ENCODE measurements around the gene SLC16A14. TPM values are rescaled to one million over a fixed set of nuclear protein-coding genes. Genes with fewer than 3 reads are reported as not detected.

Gene SLC16A14
- total RNA-seq, 4 donors from 2014 or later: 0.68 to 3.2 (median 3.0) TPM; not detected in 1

GRCh38 chr2:230042195-230042594 lies 26.5 kb downstream of the SLC16A14 start:
- TF ChIP-seq EP300 (IDR thresholded peaks at IDR 0.05; ENCODE audit: low read depth) (no peak), POLR2A (IDR thresholded peaks at IDR 0.05) (no peak), POLR2AphosphoS5 (IDR thresholded peaks at IDR 0.05) (no peak)
- TF ChIP-seq, protein P1, sequence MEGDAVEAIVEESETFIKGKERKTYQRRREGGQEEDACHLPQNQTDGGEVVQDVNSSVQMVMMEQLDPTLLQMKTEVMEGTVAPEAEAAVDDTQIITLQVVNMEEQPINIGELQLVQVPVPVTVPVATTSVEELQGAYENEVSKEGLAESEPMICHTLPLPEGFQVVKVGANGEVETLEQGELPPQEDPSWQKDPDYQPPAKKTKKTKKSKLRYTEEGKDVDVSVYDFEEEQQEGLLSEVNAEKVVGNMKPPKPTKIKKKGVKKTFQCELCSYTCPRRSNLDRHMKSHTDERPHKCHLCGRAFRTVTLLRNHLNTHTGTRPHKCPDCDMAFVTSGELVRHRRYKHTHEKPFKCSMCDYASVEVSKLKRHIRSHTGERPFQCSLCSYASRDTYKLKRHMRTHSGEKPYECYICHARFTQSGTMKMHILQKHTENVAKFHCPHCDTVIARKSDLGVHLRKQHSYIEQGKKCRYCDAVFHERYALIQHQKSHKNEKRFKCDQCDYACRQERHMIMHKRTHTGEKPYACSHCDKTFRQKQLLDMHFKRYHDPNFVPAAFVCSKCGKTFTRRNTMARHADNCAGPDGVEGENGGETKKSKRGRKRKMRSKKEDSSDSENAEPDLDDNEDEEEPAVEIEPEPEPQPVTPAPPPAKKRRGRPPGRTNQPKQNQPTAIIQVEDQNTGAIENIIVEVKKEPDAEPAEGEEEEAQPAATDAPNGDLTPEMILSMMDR (IDR thresholded peaks at IDR 0.05): no peak
- intact Hi-C loops (cut with DNase I; ENCODE audit: low total_unique reads) (no loop called here), in situ Hi-C loops (cut with MboI; ENCODE audit: low pct_ligation_motif_present in 1 of 4, low pct_unique_long_range_greater_than_20kb in 1 of 4, low sequenced_read_pairs in 3 of 4) (no loop called here)
- DNase-seq: no peak
- Histone ChIP-seq H3K9me3 (no peaks in the 10 kb centered on the region), H3K27me3 (no peaks in the 10 kb centered on the region), H3K4me3 (no peak overlapping the region), H3K36me3 (no peaks in the 10 kb centered on the region), H3K4me1 (no peaks in the 10 kb centered on the region), H3K27ac (no peak overlapping the region)
- WGBS, 2 donors (ENCODE audit: low coverage in 1 of 2): 91 to 100% methylated on average over 1 of the region's 1 CpG

DNA sequence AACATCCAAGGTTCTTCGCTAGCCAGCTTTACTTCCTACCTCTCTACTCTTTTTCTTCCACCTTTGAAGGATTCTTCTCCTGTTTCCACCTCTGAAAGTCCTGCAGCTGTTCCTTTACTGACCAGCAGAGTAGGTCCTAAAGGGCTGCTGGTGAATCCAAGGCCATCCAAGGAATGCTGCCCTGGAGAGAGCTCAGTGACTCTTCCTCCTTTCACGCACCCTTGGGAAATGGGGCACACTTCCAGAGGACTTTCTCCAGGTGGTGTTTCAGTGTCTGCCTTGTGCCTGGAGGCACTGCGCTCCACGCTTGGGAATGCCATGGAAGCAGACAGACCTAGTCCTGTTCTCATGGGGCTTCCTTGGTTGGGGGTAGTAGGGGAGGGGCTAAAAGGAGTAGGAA lies 45.4 kb downstream of the SLC16A14 start:
- in situ Hi-C loops (cut with MboI; ENCODE audit: low pct_ligation_motif_present in 1 of 4, low pct_unique_long_range_greater_than_20kb in 1 of 4, low sequenced_read_pairs in 3 of 4): loop anchor here in 2 of 4 donors (25.0 kb wide), 1 partner anchor 589 kb away; no protein-coding TSS in a partner anchor
- Histone ChIP-seq H3K27me3 (no peaks in the 10 kb centered on the region), H3K4me1 (no peaks in the 10 kb centered on the region), H3K9me3 (no peaks in the 10 kb centered on the region), H3K36me3 (no peaks in the 10 kb centered on the region), H3K4me3 (no peak overlapping the region), H3K27ac (no peak overlapping the region)
- TF ChIP-seq POLR2AphosphoS5 (IDR thresholded peaks at IDR 0.05): no peak
- TF ChIP-seq, protein P1 (IDR thresholded peaks at IDR 0.05): no peak
- TF ChIP-seq POLR2A (IDR thresholded peaks at IDR 0.05): no peak
- no peak for TF ChIP-seq EP300 (IDR thresholded peaks at IDR 0.05; ENCODE audit: low read depth)
- intact Hi-C loops (cut with DNase I; ENCODE audit: low total_unique reads): no loop called here
- WGBS, 2 donors (ENCODE audit: low coverage in 1 of 2): 91 to 100% methylated on average over 1 to 4 of the region's 4 CpGs
- DNase-seq: no peak

GRCh38 chr2:230019742-230020141 lies 49.0 kb downstream of the SLC16A14 start:
- no peaks in the 10 kb centered on the region for H3K9me3 ChIP-seq
- no peaks in the 10 kb centered on the region for H3K27me3 ChIP-seq
- no peak for DNase-seq
- TF ChIP-seq POLR2A (IDR thresholded peaks at IDR 0.05) (no peak), EP300 (IDR thresholded peaks at IDR 0.05; ENCODE audit: low read depth) (no peak), POLR2AphosphoS5 (IDR thresholded peaks at IDR 0.05) (no peak)
- TF ChIP-seq, protein P1 (IDR thresholded peaks at IDR 0.05): no peak
- intact Hi-C loops (cut with DNase I; ENCODE audit: low total_unique reads): no loop called here
- in situ Hi-C loops (cut with MboI; ENCODE audit: low pct_ligation_motif_present in 1 of 4, low pct_unique_long_range_greater_than_20kb in 1 of 4, low sequenced_read_pairs in 3 of 4): loop anchor here in 2 of 4 donors (25.0 kb wide), 1 partner anchor 593 kb away; no protein-coding TSS in a partner anchor
- H3K36me3 ChIP-seq: no peaks in the 10 kb centered on the region
- no peak overlapping the region for H3K4me3 ChIP-seq
- no peak overlapping the region for H3K27ac ChIP-seq
- H3K4me1 ChIP-seq: no peaks in the 10 kb centered on the region
- 81 to 83% methylated on average over 3 of the region's 3 CpGs for WGBS, 2 donors (ENCODE audit: low coverage in 1 of 2)

- DNase-seq: no peak
- Histone ChIP-seq H3K4me3 (no peak overlapping the region), H3K36me3 (no peaks in the 10 kb centered on the region), H3K27me3 (no peaks in the 10 kb centered on the region), H3K4me1 (no peaks in the 10 kb centered on the region), H3K27ac (no peak overlapping the region), H3K9me3 (no peaks in the 10 kb centered on the region)
- in situ Hi-C loops (cut with MboI; ENCODE audit: low pct_ligation_motif_present in 1 of 4, low pct_unique_long_range_greater_than_20kb in 1 of 4, low sequenced_read_pairs in 3 of 4): loop anchor here in 2 of 4 donors (25.0 kb wide), 1 partner anchor 594 kb away; no protein-coding TSS in a partner anchor
- TF ChIP-seq, protein P1 (IDR thresholded peaks at IDR 0.05): no peak
- TF ChIP-seq EP300 (IDR thresholded peaks at IDR 0.05; ENCODE audit: low read depth): no peak
- TF ChIP-seq POLR2AphosphoS5 (IDR thresholded peaks at IDR 0.05): no peak
- TF ChIP-seq POLR2A (IDR thresholded peaks at IDR 0.05): no peak
- 87 to 94% methylated on average over 4 of the region's 4 CpGs for WGBS, 2 donors (ENCODE audit: low coverage in 1 of 2)
- intact Hi-C loops (cut with DNase I; ENCODE audit: low total_unique reads): no loop called here
These were observed 50.6 kb downstream of the SLC16A14 start for GRCh38 chr2:230018153-230018552.
